K562 (cell line): ENCODE data around the gene UBASH3B. TPM values are rescaled to one million over a fixed set of nuclear protein-coding genes. Genes with fewer than 3 reads are reported as not detected.
A peak's percentile ranks its signal among the peaks of the same experiment; 100 is the strongest.

ENCODE experiments used
- ATAC-seq: fragments of 200-7000 bp; cut with Tn5 transposase; 3 replicates; pipeline ENCODE4 v1.9.1; 2020; ENCODE audit warnings: moderate library complexity
- BruUV-seq: library from RNA; stranded (reverse); fragments of 400-500 nt; replicated peaks from 2 replicates; lab custom pipeline; 2021; lab: Mats Ljungman, UMichigan
- CTCF ChIA-PET: fragments of 300-600 bp; formaldehyde crosslinking; extraction: SDS; loops from one replicate; lab custom pipeline; 2021; ENCODE audit warnings: low intra/inter-chr PET ratio; lab: Yijun Ruan, JAX
- POLR2A ChIA-PET: fragments of 300-600, 350-650 bp; sonication (Branson Sonifier 250); formaldehyde crosslinking; extraction: SDS; loops from one replicate; lab custom pipeline; 2021; ENCODE audit warnings: antibody characterized with exemption, inconsistent platforms; lab: Yijun Ruan, JAX
- DNase-seq, 4 experiments: peaks; one replicate each; pipeline versions ENCODE4 v3.0.0 to v3.0.0-alpha.2; 2011 to 2018; ENCODE audit warnings: low spot score in 3 of 4, mixed read lengths in 3 of 4; ENCODE audit errors: extremely low read depth in 1 of 4
- FAIRE-seq: peaks from 2 replicates; lab custom pipeline; 2011; peaks lifted over from hg19 to GRCh38; lab: Jason Lieb, UNC
- H2AFZ ChIP-seq: 2 replicates; pipeline ENCODE4 v1.6.0; 2011; ENCODE audit warnings: low read depth, low read length, control low read depth, inconsistent platforms
- H3K27ac ChIP-seq: fragments of 200-600 bp; 3 replicates; pipeline ENCODE4 v1.8.0; 2011; ENCODE audit warnings: low read depth, mild to moderate bottlenecking, control low read depth, inconsistent platforms, low read length, moderate library complexity, mixed read lengths; ENCODE audit errors: extremely low read depth
- H3K27me3 ChIP-seq, 2 experiments: fragments of 300-600 bp in 1 of 2; 2 replicates in 1 of 2; 3 replicates in 1 of 2; pipeline versions ENCODE4 v1.6.0 to v1.8.0; 2011; ENCODE audit warnings: inconsistent platforms in 2 of 2, low read length in 2 of 2, mild to moderate bottlenecking in 1 of 2, mixed read lengths in 1 of 2, moderate library complexity in 1 of 2; ENCODE audit not compliant: control insufficient read depth in 2 of 2, insufficient read depth in 2 of 2
- H3K36me3 ChIP-seq: fragments of 300-600 bp; 3 replicates; pipeline ENCODE4 v1.8.0; 2011; ENCODE audit warnings: mild to moderate bottlenecking, low read length, inconsistent platforms; ENCODE audit not compliant: control insufficient read depth, insufficient read depth
- H3K4me1 ChIP-seq, 2 experiments: fragments of 200-600 bp in 1 of 2; replicated peaks in 1 of 2; 2 replicates in 1 of 2; 3 replicates in 1 of 2; pipeline versions ENCODE4 v1.5.1 to v1.8.0; 2011; ENCODE audit warnings: inconsistent platforms in 2 of 2, low read length in 2 of 2, mild to moderate bottlenecking in 1 of 2, mixed read lengths in 1 of 2, moderate library complexity in 1 of 2; ENCODE audit not compliant: control insufficient read depth in 2 of 2, insufficient read depth in 2 of 2
- H3K4me2 ChIP-seq: 2 replicates; pipeline ENCODE4 v1.6.1; 2011; ENCODE audit warnings: low read length, control low read depth, inconsistent platforms, mixed read lengths; ENCODE audit not compliant: insufficient read depth
- H3K4me3 ChIP-seq: fragments of 200-600 bp; sonication (generic), shearing (Covaris generic); 2 replicates; pipeline ENCODE4 v1.5.1; 2016; ENCODE audit warnings: control low read depth, inconsistent platforms
- H3K79me2 ChIP-seq: fragments of 200-600 bp; 3 replicates; pipeline ENCODE4 v1.8.0; 2011; ENCODE audit warnings: low read length, inconsistent platforms; ENCODE audit not compliant: control insufficient read depth, insufficient read depth
- H3K9ac ChIP-seq, 2 experiments: 2 replicates each; pipeline versions ENCODE4 v1.6.0 to v1.6.1; 2011; ENCODE audit warnings: low read depth in 2 of 2, low read length in 2 of 2, control low read depth in 1 of 2, inconsistent platforms in 1 of 2, mild to moderate bottlenecking in 1 of 2, mixed read lengths in 1 of 2; ENCODE audit not compliant: insufficient read depth in 1 of 2
- H3K9me1 ChIP-seq: one replicate; pipeline ENCODE4 v1.6.0; 2011; ENCODE audit warnings: inconsistent platforms, mild to moderate bottlenecking, low read length, moderate library complexity; ENCODE audit not compliant: control insufficient read depth, insufficient read depth
- H3K9me3 ChIP-seq: replicated peaks from 2 replicates; pipeline ENCODE4 v1.5.1; 2011; ENCODE audit warnings: low read depth, low read length, inconsistent platforms; ENCODE audit not compliant: control insufficient read depth, insufficient read depth
- H4K20me1 ChIP-seq: replicated peaks from 2 replicates; pipeline ENCODE4 v1.6.1; 2011; ENCODE audit warnings: low read length, inconsistent platforms, mixed read lengths; ENCODE audit not compliant: control insufficient read depth, insufficient read depth
- ELF4 ChIP-seq: fragments of 450-650 bp; formaldehyde crosslinking; IDR thresholded peaks from 2 replicates; pipeline ENCODE4 v1.4.0; 2022; ENCODE audit warnings: missing genetic modification characterization
- FOXA3 ChIP-seq, 2 experiments: fragments of 450-650 bp in 1 of 2; sonication (generic) in 1 of 2; formaldehyde crosslinking; IDR thresholded peaks in 1 of 2; conservative IDR thresholded peaks in 1 of 2; 2 replicates each; pipeline versions ENCODE4 v1.4.0 to v1.8.0; 2020 to 2022; ENCODE audit warnings: mild to moderate bottlenecking in 2 of 2, missing genetic modification reagents in 1 of 2
- MAZ ChIP-seq, 2 experiments: fragments of 450-650 bp in 1 of 2; sonication (generic) in 1 of 2; formaldehyde crosslinking; IDR thresholded peaks in 1 of 2; conservative IDR thresholded peaks in 1 of 2; 2 replicates each; pipeline versions ENCODE4 v1.4.0 to v1.5.0; 2020; ENCODE audit warnings: mild to moderate bottlenecking in 1 of 2, missing genetic modification reagents in 1 of 2
- MTA1 ChIP-seq: fragments of 450-650 bp; IDR thresholded peaks from 2 replicates; pipeline ENCODE4 v1.6.1; 2017; ENCODE audit warnings: borderline replicate concordance
- MTA2 ChIP-seq: fragments of 450-650 bp; IDR thresholded peaks from 2 replicates; pipeline ENCODE4 v1.6.1; 2016; ENCODE audit warnings: low read depth
- PHF20 ChIP-seq: fragments of 450-650 bp; IDR thresholded peaks from 2 replicates; pipeline ENCODE4 v1.6.1; 2018; ENCODE audit not compliant: partially characterized antibody
- TCF3 ChIP-seq: sonication (generic); formaldehyde crosslinking; IDR thresholded peaks from 2 replicates; pipeline ENCODE4 v1.4.0; 2020; ENCODE audit warnings: mild to moderate bottlenecking, missing genetic modification reagents
- ZC3H11A ChIP-seq: IDR thresholded peaks from 2 replicates; pipeline ENCODE4 v1.6.1; 2012; ENCODE audit warnings: low read depth, low read length, improper control_type of control experiment
- WGBS: fragments of 100-300 bp; shearing (Covaris generic); methylation state at CpG from one replicate; pipeline ENCODE4 v1.1.6; 2016; ENCODE audit warnings: low coverage, mixed read lengths; ENCODE audit not compliant: insufficient coverage; ENCODE audit errors: missing lambda C conversion rate; 5-methylcytosine and 5-hydroxymethylcytosine counted together
- in situ Hi-C: fragments of 300-500 bp; cut with MboI; formaldehyde crosslinking; loops from 4 replicates; pipeline ENCODE4 v1.15.0; 2018; ENCODE audit warnings: inconsistent platforms, mixed read lengths
- intact Hi-C: fragments of 100-400 bp; cut with micrococcal nuclease; formaldehyde crosslinking; loops from 2 replicates; pipeline ENCODE4 v1.14.2; 2022
- polyA plus RNA-seq, 8 experiments: library from polyadenylated mRNA; depleted of rRNA in 4 of 8; stranded (reverse) in 5 of 8; unstranded in 3 of 8; fragments of >200 nt; fragmentation: Nextera tagmentation in 2 of 8; fragmentation: Illumina TruSeq in 1 of 8; extraction: Ambion mirVana in 2 of 8; extraction: Trizol in 1 of 8; gene quantifications; 2 replicates each; pipeline versions ENCODE4 v1.2.1 to v1.2.3, GENCODE V29; 2011 to 2014; ENCODE audit warnings: inconsistent platforms in 1 of 8, missing spikeins in 1 of 8
- total RNA-seq, 7 experiments: library from RNA; depleted of rRNA in 6 of 7; stranded (reverse); fragments of >200 nt in 6 of 7; fragmentation: Illumina TruSeq in 2 of 7; extraction: Trizol in 2 of 7; gene quantifications; 2 replicates each; pipeline versions ENCODE4 v1.2.1 to v1.2.3, GENCODE V29; 2011 to 2021; ENCODE audit warnings: low replicate concordance in 1 of 7
- TF ChIP-seq, protein P1 (sequence below): fragments of 250-450 bp; sonication (Bioruptor Pico); IDR thresholded peaks from 2 replicates; pipeline ENCODE4 v1.4.0; 2020
- TF ChIP-seq, protein P2 (sequence below), 2 experiments: fragments of 450-650 bp; conservative IDR thresholded peaks; 2 replicates each; pipeline ENCODE4 v1.6.1; 2017; ENCODE audit warnings: mild to moderate bottlenecking in 2 of 2, moderate library complexity in 2 of 2

The UBASH3B gene
- total and polyA plus RNA-seq, 9 of the 15 experiments (the other 6 are each of a cell fraction or from before 2014, with no cell fraction given): 0.01 to 0.31 (median 0.08) TPM; not detected in 2

DNA sequence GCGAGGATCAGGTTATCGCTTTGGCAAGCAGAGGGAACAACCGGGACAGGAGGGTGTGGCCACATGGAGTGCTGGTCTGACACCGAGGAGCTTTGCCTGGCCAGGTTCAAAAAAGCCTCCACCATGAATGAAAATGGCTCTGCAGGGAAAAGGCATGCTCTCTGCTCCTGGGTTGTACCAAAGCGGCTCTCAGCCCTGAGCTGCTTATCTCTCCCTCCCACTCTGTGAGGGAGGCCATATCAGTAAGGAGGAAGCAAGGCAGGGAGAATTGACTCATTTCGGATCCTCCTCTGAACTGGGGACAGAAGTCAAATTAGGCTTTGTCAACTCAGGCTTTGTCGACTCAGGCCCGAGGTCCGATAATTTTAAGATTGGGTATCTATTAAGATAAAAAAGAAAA, 99.9 kb downstream of the UBASH3B start (continued):
- TF ChIP-seq MAZ (CRISPR knock-in tag; conservative IDR thresholded peaks at IDR 0.05 in 1 of 2, IDR thresholded peaks at IDR 0.05 in 1 of 2) (0 out of 4 replicates have a peak, but pooled peaks of 1 of the 2 experiments have one; percentile 29), ELF4 (no peak), MTA2 (peak; percentile 68; the same call in 1 of the 2 replicates), PHF20 (no peak), TCF3 (CRISPR knock-in tag) (peak; percentile 90)

DNA sequence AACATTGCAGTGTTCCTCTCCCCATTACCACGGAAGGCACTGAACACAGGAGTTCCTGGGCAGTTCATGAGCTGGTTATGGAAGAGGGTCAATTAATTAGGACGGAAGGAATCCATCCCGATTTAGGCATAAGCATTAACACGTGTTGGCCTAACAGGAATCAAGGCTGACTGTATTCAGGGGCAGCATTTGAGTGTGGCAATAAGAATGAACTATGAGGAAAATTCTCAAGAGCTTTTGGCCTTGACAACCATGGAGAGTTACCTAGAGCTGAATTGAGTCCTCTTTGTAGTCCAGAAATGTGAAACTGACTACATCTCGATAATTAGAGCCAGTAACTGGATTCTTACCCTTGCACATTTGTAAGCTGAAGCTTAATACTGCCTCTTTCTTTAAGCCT, 100.4 kb downstream of the UBASH3B start:
- TF ChIP-seq, protein P1, sequence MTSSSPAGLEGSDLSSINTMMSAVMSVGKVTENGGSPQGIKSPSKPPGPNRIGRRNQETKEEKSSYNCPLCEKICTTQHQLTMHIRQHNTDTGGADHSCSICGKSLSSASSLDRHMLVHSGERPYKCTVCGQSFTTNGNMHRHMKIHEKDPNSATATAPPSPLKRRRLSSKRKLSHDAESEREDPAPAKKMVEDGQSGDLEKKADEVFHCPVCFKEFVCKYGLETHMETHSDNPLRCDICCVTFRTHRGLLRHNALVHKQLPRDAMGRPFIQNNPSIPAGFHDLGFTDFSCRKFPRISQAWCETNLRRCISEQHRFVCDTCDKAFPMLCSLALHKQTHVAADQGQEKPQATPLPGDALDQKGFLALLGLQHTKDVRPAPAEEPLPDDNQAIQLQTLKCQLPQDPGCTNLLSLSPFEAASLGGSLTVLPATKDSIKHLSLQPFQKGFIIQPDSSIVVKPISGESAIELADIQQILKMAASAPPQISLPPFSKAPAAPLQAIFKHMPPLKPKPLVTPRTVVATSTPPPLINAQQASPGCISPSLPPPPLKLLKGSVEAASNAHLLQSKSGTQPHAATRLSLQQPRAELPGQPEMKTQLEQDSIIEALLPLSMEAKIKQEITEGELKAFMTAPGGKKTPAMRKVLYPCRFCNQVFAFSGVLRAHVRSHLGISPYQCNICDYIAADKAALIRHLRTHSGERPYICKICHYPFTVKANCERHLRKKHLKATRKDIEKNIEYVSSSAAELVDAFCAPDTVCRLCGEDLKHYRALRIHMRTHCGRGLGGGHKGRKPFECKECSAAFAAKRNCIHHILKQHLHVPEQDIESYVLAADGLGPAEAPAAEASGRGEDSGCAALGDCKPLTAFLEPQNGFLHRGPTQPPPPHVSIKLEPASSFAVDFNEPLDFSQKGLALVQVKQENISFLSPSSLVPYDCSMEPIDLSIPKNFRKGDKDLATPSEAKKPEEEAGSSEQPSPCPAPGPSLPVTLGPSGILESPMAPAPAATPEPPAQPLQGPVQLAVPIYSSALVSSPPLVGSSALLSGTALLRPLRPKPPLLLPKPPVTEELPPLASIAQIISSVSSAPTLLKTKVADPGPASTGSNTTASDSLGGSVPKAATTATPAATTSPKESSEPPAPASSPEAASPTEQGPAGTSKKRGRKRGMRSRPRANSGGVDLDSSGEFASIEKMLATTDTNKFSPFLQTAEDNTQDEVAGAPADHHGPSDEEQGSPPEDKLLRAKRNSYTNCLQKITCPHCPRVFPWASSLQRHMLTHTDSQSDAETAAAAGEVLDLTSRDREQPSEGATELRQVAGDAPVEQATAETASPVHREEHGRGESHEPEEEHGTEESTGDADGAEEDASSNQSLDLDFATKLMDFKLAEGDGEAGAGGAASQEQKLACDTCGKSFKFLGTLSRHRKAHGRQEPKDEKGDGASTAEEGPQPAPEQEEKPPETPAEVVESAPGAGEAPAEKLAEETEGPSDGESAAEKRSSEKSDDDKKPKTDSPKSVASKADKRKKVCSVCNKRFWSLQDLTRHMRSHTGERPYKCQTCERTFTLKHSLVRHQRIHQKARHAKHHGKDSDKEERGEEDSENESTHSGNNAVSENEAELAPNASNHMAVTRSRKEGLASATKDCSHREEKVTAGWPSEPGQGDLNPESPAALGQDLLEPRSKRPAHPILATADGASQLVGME: no peak
- TF ChIP-seq, protein P2, sequence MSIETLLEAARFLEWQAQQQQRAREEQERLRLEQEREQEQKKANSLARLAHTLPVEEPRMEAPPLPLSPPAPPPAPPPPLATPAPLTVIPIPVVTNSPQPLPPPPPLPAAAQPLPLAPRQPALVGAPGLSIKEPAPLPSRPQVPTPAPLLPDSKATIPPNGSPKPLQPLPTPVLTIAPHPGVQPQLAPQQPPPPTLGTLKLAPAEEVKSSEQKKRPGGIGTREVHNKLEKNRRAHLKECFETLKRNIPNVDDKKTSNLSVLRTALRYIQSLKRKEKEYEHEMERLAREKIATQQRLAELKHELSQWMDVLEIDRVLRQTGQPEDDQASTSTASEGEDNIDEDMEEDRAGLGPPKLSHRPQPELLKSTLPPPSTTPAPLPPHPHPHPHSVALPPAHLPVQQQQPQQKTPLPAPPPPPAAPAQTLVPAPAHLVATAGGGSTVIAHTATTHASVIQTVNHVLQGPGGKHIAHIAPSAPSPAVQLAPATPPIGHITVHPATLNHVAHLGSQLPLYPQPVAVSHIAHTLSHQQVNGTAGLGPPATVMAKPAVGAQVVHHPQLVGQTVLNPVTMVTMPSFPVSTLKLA (conservative IDR thresholded peaks at IDR 0.05): no peak
- TF ChIP-seq MTA1 (no peak), FOXA3 (CRISPR knock-in tag; conservative IDR thresholded peaks at IDR 0.05 in 1 of 2, IDR thresholded peaks at IDR 0.05 in 1 of 2) (no peak), ZC3H11A (no peak)
- TF ChIP-seq, all 486 proteins: peak for 0
- H3K27ac ChIP-seq: peak overlapping the region; percentile 17; the same call in 1 of the 3 replicates
- POLR2A ChIA-PET: no interaction called here
- peaks cover 3 to 20% of the 10 kb centered on the region in 2 experiments; a peak in 3 of 5 replicates for H3K4me1 ChIP-seq
- H3K27me3 ChIP-seq: peaks cover 0 to 7% of the 10 kb centered on the region in 2 experiments; a peak in 3 of 5 replicates
- no peak overlapping the region; the same call in 1 of the 2 replicates for H3K4me2 ChIP-seq
- no peak for FAIRE-seq
- CTCF ChIA-PET: no interaction called here
- 11% methylated on average over 5 of the region's 5 CpGs for WGBS
- H3K79me2 ChIP-seq: no peaks in the 10 kb centered on the region
- no peak overlapping the region for H2AFZ ChIP-seq
- H4K20me1 ChIP-seq: no peaks in the 10 kb centered on the region
- in situ Hi-C loops: no loop called here
- H3K9ac ChIP-seq: 0 out of 4 replicates have a peak overlapping the region, but pooled peaks of 1 of the 2 experiments have one; percentile 5
- H3K9me1 ChIP-seq: no peaks in the 10 kb centered on the region
- no peak for DNase-seq
- H3K36me3 ChIP-seq: no peaks in the 10 kb centered on the region
- intact Hi-C loops: no loop called here
- no TSS peak for BruUV-seq
- no peaks in the 10 kb centered on the region for H3K9me3 ChIP-seq
- H3K4me3 ChIP-seq: no peak overlapping the region
- no peak for ATAC-seq
